Spleen (tissue), 11 donors: Measurements from ENCODE around the gene NCS1. TPM values are rescaled to one million over a fixed set of nuclear protein-coding genes. Genes with fewer than 3 reads are reported as not detected.

Experiments
- DNase-seq: peaks from one replicate; pipeline ENCODE4 v3.0.0-alpha.2; 2020
- H3K27ac ChIP-seq, 8 donors: fragments of 200-600 bp; sonication (generic) in 7 of 8; 1 replicate in 4 of 8; 2 replicates in 4 of 8; pipeline versions ENCODE4 v1.5.0 to v1.8.0; 2016 to 2021; ENCODE audit warnings: inconsistent platforms in 4 of 8, mild to moderate bottlenecking in 4 of 8, moderate library complexity in 1 of 8
- H3K27me3 ChIP-seq, 7 donors: fragments of 200-600 bp; sonication (generic) in 6 of 7; replicated peaks in 1 of 7; 1 replicate in 4 of 7; 2 replicates in 3 of 7; pipeline versions ENCODE4 v1.5.0 to v1.8.0; 2016 to 2021; ENCODE audit warnings: inconsistent platforms in 3 of 7, mild to moderate bottlenecking in 1 of 7
- H3K36me3 ChIP-seq, 6 donors: fragments of 200-600 bp; sonication (generic) in 5 of 6; 1 replicate in 4 of 6; 2 replicates in 2 of 6; pipeline versions ENCODE4 v1.5.0 to v1.8.0; 2016 to 2021; ENCODE audit warnings: inconsistent platforms in 2 of 6
- H3K4me1 ChIP-seq, 6 donors: fragments of 200-600 bp; sonication (generic) in 5 of 6; 1 replicate in 3 of 6; 2 replicates in 3 of 6; pipeline versions ENCODE4 v1.5.0 to v1.8.0; 2016 to 2021; ENCODE audit warnings: inconsistent platforms in 3 of 6
- H3K4me3 ChIP-seq, 8 donors: fragments of 200-600 bp; sonication (generic) in 7 of 8; 1 replicate in 4 of 8; 2 replicates in 4 of 8; pipeline versions ENCODE4 v1.5.0 to v1.8.0; 2016 to 2021; ENCODE audit warnings: inconsistent platforms in 4 of 8, mild to moderate bottlenecking in 4 of 8, moderate library complexity in 2 of 8
- H3K9me3 ChIP-seq, 8 donors: fragments of 200-600 bp; sonication (generic) in 7 of 8; 1 replicate in 4 of 8; 2 replicates in 4 of 8; pipeline versions ENCODE4 v1.5.0 to v1.8.0; 2016 to 2021; ENCODE audit warnings: inconsistent platforms in 4 of 8
- POLR2A ChIP-seq, 3 donors: fragments of 450-650 bp; IDR thresholded peaks; one replicate each; pipeline ENCODE4 v1.5.1; 2017; ENCODE audit warnings: antibody characterized with exemption in 3 of 3, mild to moderate bottlenecking in 1 of 3
- POLR2AphosphoS5 ChIP-seq, 3 donors: sonication (generic); formaldehyde crosslinking; IDR thresholded peaks; one replicate each; pipeline ENCODE4 v1.5.1; 2017; ENCODE audit warnings: antibody characterized with exemption in 3 of 3
- WGBS, 5 donors: extraction: QIAGEN DNeasy Blood & Tissue Kit in 3 of 5; methylation state at CpG; one replicate each; pipeline versions ENCODE4 v1.1.5 to v1.1.7; 2013 to 2018; 5-methylcytosine and 5-hydroxymethylcytosine counted together
- intact Hi-C: fragments of 100-400 bp; cut with DNase I; formaldehyde crosslinking; loops from one replicate; pipeline ENCODE4 v1.15.0; 2023; ENCODE audit warnings: low total_unique reads
- polyA plus RNA-seq, 3 donors: library from polyadenylated mRNA; stranded (reverse); fragments of 200-250 nt; gene quantifications; one replicate each; pipeline ENCODE4 v1.2.1, GENCODE V29; 2013
- total RNA-seq, 7 donors: library from RNA; depleted of rRNA in 3 of 7; stranded (reverse); fragments of >200 nt in 3 of 7; fragmentation: NEBNext Ultra II Directional in 4 of 7; extraction: Animal tissue kit (Norgen Biotek cat#: 25700) in 4 of 7; gene quantifications; one replicate each; pipeline versions ENCODE4 v1.1.0 to v1.2.1, GENCODE V29; 2016 to 2021
- TF ChIP-seq, protein P1 (sequence below), 11 experiments: fragments of 200-600 bp in 7 of 11; fragments of 450-650 bp in 4 of 11; sonication (generic) in 4 of 11; IDR thresholded peaks in 8 of 11; conservative IDR thresholded peaks in 3 of 11; 1 replicate in 7 of 11; 2 replicates in 4 of 11; pipeline versions ENCODE4 v1.4.0 to v1.8.0; 2016 to 2021; ENCODE audit warnings: antibody characterized with exemption in 11 of 11, inconsistent platforms in 4 of 11, mild to moderate bottlenecking in 1 of 11
- donor health status: healthy with polysubstance abuse.
- donor health status: DM: no; HTN: no; CAD: no; lungs with moderate emphysema.
- donor health status: DM: no; HTN: no; CAD: no.
- donor health status: Bipolar disorder and iron deficiency.
- donor health status: healthy.
- donor health status: DM: no; HTN: no; CAD: no.
- donor health status: DM: yes; HTN: yes; CAD: no.

Gene NCS1
- total and polyA plus RNA-seq, 10 donors, result 0.46 to 2.5 (median 1.3) TPM

DNA sequence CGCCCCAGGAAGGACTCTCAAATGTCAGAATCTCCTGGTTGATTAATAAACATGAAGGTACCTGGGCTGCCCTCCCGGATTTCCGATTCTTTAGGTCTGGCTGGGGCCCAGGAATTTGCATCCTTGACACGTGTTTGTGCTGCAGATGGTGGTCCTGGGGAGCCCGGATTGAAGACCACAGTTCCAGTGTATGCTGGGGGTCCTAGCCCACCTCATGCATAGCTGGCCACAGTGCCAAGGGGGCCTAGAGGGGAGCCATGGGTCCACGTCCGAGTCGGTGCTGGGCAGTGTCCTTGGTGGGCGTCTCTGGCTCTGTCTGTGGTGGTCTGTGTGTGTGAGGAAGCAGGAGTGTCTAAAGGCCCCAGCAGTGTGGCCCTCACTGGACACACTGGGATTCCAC is 3.2 kb downstream of the NCS1 start:
- TF ChIP-seq POLR2AphosphoS5 (IDR thresholded peaks at IDR 0.05) (no peak), POLR2A (IDR thresholded peaks at IDR 0.05) (no peak)
- TF ChIP-seq, protein P1, sequence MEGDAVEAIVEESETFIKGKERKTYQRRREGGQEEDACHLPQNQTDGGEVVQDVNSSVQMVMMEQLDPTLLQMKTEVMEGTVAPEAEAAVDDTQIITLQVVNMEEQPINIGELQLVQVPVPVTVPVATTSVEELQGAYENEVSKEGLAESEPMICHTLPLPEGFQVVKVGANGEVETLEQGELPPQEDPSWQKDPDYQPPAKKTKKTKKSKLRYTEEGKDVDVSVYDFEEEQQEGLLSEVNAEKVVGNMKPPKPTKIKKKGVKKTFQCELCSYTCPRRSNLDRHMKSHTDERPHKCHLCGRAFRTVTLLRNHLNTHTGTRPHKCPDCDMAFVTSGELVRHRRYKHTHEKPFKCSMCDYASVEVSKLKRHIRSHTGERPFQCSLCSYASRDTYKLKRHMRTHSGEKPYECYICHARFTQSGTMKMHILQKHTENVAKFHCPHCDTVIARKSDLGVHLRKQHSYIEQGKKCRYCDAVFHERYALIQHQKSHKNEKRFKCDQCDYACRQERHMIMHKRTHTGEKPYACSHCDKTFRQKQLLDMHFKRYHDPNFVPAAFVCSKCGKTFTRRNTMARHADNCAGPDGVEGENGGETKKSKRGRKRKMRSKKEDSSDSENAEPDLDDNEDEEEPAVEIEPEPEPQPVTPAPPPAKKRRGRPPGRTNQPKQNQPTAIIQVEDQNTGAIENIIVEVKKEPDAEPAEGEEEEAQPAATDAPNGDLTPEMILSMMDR (IDR thresholded peaks at IDR 0.05 in 8 of 11, conservative IDR thresholded peaks at IDR 0.05 in 3 of 11), result no peak
- Histone ChIP-seq H3K4me1 (peaks cover 0 to 19% (median 14%) of the 10 kb centered on the region in 6 donors), H3K27ac (no peak overlapping the region)

DNA sequence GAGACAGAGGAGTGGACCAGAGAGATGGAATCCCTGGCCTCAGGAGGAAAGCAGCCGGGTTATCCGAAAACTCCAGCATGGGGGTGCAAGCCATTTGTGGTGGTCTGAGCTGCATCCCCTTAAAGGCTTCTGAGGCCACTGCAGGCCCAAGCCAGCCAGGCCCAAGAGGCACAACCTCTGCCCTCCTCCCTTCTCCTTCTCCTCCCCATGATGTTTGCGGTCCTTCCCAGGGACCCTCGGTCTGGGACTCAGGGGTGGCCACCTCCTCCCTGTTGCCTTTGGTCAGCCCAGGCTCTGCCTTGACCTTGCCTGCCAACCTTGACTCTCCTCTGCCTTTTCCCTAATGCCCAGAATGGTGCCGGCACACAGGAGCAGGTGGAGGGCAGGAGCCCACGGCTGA is 4.6 kb downstream of the NCS1 start:
- no peak for DNase-seq
- intact Hi-C loops, result no loop called here
- 89 to 97% (median 93%) methylated on average over 6 of the region's 6 CpGs for WGBS, 5 donors
- no peak for TF ChIP-seq POLR2A (IDR thresholded peaks at IDR 0.05)
- Histone ChIP-seq H3K27me3 (peaks cover 0 to 33% (median 19%) of the 10 kb centered on the region in 7 donors), H3K4me1 (peaks cover 0 to 15% (median 12%) of the 10 kb centered on the region in 6 donors), H3K36me3 (no peaks in the 10 kb centered on the region), H3K9me3 (no peaks in the 10 kb centered on the region), H3K4me3 (no peak overlapping the region), H3K27ac (no peak overlapping the region)

More for the DNA sequence above, 3.2 kb downstream of the NCS1 start:
- WGBS, 5 donors, result 77 to 91% (median 86%) methylated on average over 4 to 9 of the region's 9 CpGs
- H3K9me3 ChIP-seq, result no peaks in the 10 kb centered on the region
- no peaks in the 10 kb centered on the region for H3K36me3 ChIP-seq
- intact Hi-C loops, result no loop called here
- H3K4me3 ChIP-seq, result no peak overlapping the region
- no peak for DNase-seq
- peaks cover 0 to 47% (median 22%) of the 10 kb centered on the region in 7 donors for H3K27me3 ChIP-seq

- TF ChIP-seq POLR2A (IDR thresholded peaks at IDR 0.05) (no peak), POLR2AphosphoS5 (IDR thresholded peaks at IDR 0.05) (no peak)
- TF ChIP-seq, protein P1 (IDR thresholded peaks at IDR 0.05 in 8 of 11, conservative IDR thresholded peaks at IDR 0.05 in 3 of 11), result no peak
- Histone ChIP-seq H3K4me3 (no peak overlapping the region), H3K4me1 (peaks cover 0 to 6% (median 2%) of the 10 kb centered on the region in 6 donors), H3K36me3 (no peaks in the 10 kb centered on the region), H3K27ac (no peak overlapping the region), H3K9me3 (no peaks in the 10 kb centered on the region), H3K27me3 (peaks cover 0 to 27% (median 10%) of the 10 kb centered on the region in 7 donors)
- DNase-seq, result no peak
- 69 to 85% (median 80%) methylated on average over 20 of the region's 20 CpGs for WGBS, 5 donors
- intact Hi-C loops, result no loop called here
Measured at GRCh38 chr9:130177898-130178805, 5.9 kb downstream of the NCS1 start.

GRCh38 chr9:130179331-130179907 is 7.2 kb downstream of the NCS1 start:
- Histone ChIP-seq H3K9me3 (no peaks in the 10 kb centered on the region), H3K36me3 (no peaks in the 10 kb centered on the region), H3K4me1 (peaks cover 0 to 10% (median 0%) of the 10 kb centered on the region in 6 donors), H3K27me3 (peaks cover 0 to 14% (median 0%) of the 10 kb centered on the region in 7 donors), H3K27ac (no peak overlapping the region), H3K4me3 (no peak overlapping the region)
- 79 to 87% (median 84%) methylated on average over 2 of the region's 2 CpGs for WGBS, 5 donors
- no peak for DNase-seq
- intact Hi-C loops, result no loop called here
- TF ChIP-seq POLR2AphosphoS5 (IDR thresholded peaks at IDR 0.05) (no peak), POLR2A (IDR thresholded peaks at IDR 0.05) (no peak)
- TF ChIP-seq, protein P1 (IDR thresholded peaks at IDR 0.05 in 8 of 11, conservative IDR thresholded peaks at IDR 0.05 in 3 of 11), result no peak
